Keratinocyte (primary cell): ENCODE data around the gene SEMA3A. TPM values are rescaled to one million over a fixed set of nuclear protein-coding genes. Genes with fewer than 3 reads are reported as not detected.

ENCODE experiments used
- DNase-seq: peaks from one replicate; pipeline ENCODE4 v3.0.0-alpha.2; 2011; ENCODE audit warnings: low read depth, missing footprints, low spot score
- FAIRE-seq: peaks from 2 replicates; lab custom pipeline; 2011; peaks lifted over from hg19 to GRCh38; lab: Jason Lieb, UNC
- H2AFZ ChIP-seq: 2 replicates; pipeline ENCODE4 v1.6.0; 2012; ENCODE audit warnings: low read length, control low read depth, inconsistent platforms; ENCODE audit not compliant: control insufficient read depth
- H3K27ac ChIP-seq: 2 replicates; pipeline ENCODE4 v1.5.1; 2011; ENCODE audit warnings: low read length; ENCODE audit not compliant: control insufficient read depth, insufficient read depth
- H3K27me3 ChIP-seq: 3 replicates; pipeline ENCODE4 v1.6.0; 2011; ENCODE audit warnings: low read length; ENCODE audit not compliant: control insufficient read depth, insufficient read depth; ENCODE audit errors: extremely low read depth
- H3K36me3 ChIP-seq, 2 experiments: 2 replicates in 1 of 2; 3 replicates in 1 of 2; pipeline ENCODE4 v1.5.1; 2011; ENCODE audit warnings: low read length in 2 of 2, mild to moderate bottlenecking in 1 of 2; ENCODE audit not compliant: control insufficient read depth in 2 of 2, insufficient read depth in 2 of 2; ENCODE audit errors: extremely low read depth in 1 of 2
- H3K4me1 ChIP-seq: 3 replicates; pipeline ENCODE4 v1.5.1; 2011; ENCODE audit warnings: low read length; ENCODE audit not compliant: control insufficient read depth, insufficient read depth; ENCODE audit errors: extremely low read depth
- H3K4me2 ChIP-seq: 3 replicates; pipeline ENCODE4 v1.6.0; 2011; ENCODE audit warnings: low read depth, low read length; ENCODE audit not compliant: control insufficient read depth, insufficient read depth; ENCODE audit errors: extremely low read depth
- H3K4me3 ChIP-seq, 3 experiments: fragments of 200-600 bp in 1 of 3; sonication (generic) in 1 of 3; 2 replicates in 2 of 3; 3 replicates in 1 of 3; pipeline ENCODE4 v1.5.1; 2011 to 2016; ENCODE audit warnings: low read length in 3 of 3, mild to moderate bottlenecking in 3 of 3, control low read depth in 2 of 3, inconsistent platforms in 1 of 3, low read depth in 1 of 3, mixed read lengths in 1 of 3, mixed run types in 1 of 3, moderate library complexity in 1 of 3; ENCODE audit not compliant: control insufficient read depth in 2 of 3, insufficient read depth in 2 of 3; ENCODE audit errors: extremely low read depth in 1 of 3
- H3K79me2 ChIP-seq: 2 replicates; pipeline ENCODE4 v1.6.0; 2012; ENCODE audit warnings: low read length; ENCODE audit not compliant: control insufficient read depth, insufficient read depth
- H3K9ac ChIP-seq: 3 replicates; pipeline ENCODE4 v1.6.0; 2011; ENCODE audit warnings: low read length; ENCODE audit not compliant: control insufficient read depth, insufficient read depth; ENCODE audit errors: extremely low read depth
- H3K9me1 ChIP-seq: 3 replicates; pipeline ENCODE4 v1.6.0; 2011; ENCODE audit warnings: low read length; ENCODE audit not compliant: control insufficient read depth, insufficient read depth; ENCODE audit errors: extremely low read depth
- H3K9me3 ChIP-seq: 2 replicates; pipeline ENCODE4 v1.5.1; 2012; ENCODE audit warnings: low read depth, low read length; ENCODE audit not compliant: control insufficient read depth
- H4K20me1 ChIP-seq: 3 replicates; pipeline ENCODE4 v1.6.0; 2011; ENCODE audit warnings: low read length; ENCODE audit not compliant: control insufficient read depth, insufficient read depth; ENCODE audit errors: extremely low read depth
- EZH2 ChIP-seq: IDR thresholded peaks from one replicate; pipeline ENCODE4 v1.6.1; 2012; ENCODE audit warnings: inconsistent platforms, mild to moderate bottlenecking, low read length, moderate library complexity
- dilution Hi-C: fragments of 300-500 bp; cut with MboI; formaldehyde crosslinking; loops from one replicate; pipeline ENCODE4 v1.7.0; 2020; ENCODE audit warnings: low sequenced_read_pairs; ENCODE audit not compliant: extremely low pct_ligation_motif_present
- polyA plus RNA-seq, 5 experiments: library from polyadenylated mRNA; depleted of rRNA in 3 of 5; stranded (reverse) in 3 of 5; stranded (forward) in 1 of 5; unstranded in 1 of 5; fragments of >200 nt; gene quantifications; 1 replicate in 1 of 5; 2 replicates in 3 of 5; 3 replicates in 1 of 5; pipeline versions ENCODE4 v1.2.1 to v1.2.3, GENCODE V29; 2011 to 2012; ENCODE audit warnings: missing spikeins in 2 of 5, low read depth in 1 of 5, low replicate concordance in 1 of 5
- TF ChIP-seq, protein P1 (sequence below), 3 experiments: IDR thresholded peaks in 1 of 3; conservative IDR thresholded peaks in 1 of 3; optimal IDR thresholded peaks in 1 of 3; 2 replicates in 2 of 3; 3 replicates in 1 of 3; pipeline versions ENCODE3 to v1.5.1; 2011; ENCODE audit warnings: low read length in 3 of 3, mild to moderate bottlenecking in 3 of 3, moderate library complexity in 2 of 3, control low read depth in 1 of 3, inconsistent platforms in 1 of 3; ENCODE audit not compliant: insufficient read depth in 2 of 3; ENCODE audit errors: extremely low read depth in 1 of 3

Gene SEMA3A
- polyA plus RNA-seq, 1 donor (not counting 4 experiments of a cell fraction or from before 2014, with no cell fraction given): 2.1 TPM

GRCh38 chr7:84187087-84187805, 7.3 kb downstream of the SEMA3A start:
- Histone ChIP-seq H4K20me1 (no peaks in the 10 kb centered on the region), H3K27ac (peak overlapping the region; percentile 83), H3K4me3 (no peak overlapping the region), H3K4me2 (no peak overlapping the region), H3K4me1 (peaks cover 18% of the 10 kb centered on the region), H2AFZ (peak overlapping the region; percentile 52), H3K9ac (peak overlapping the region; percentile 13), H3K9me3 (no peaks in the 10 kb centered on the region), H3K79me2 (no peaks in the 10 kb centered on the region), H3K27me3 (no peaks in the 10 kb centered on the region), H3K9me1 (no peaks in the 10 kb centered on the region), H3K36me3 (no peaks in the 10 kb centered on the region)
- dilution Hi-C loops: no loop called here
- DNase-seq: no peak
- no peak for FAIRE-seq
- TF ChIP-seq EZH2: no peak
- TF ChIP-seq, protein P1, sequence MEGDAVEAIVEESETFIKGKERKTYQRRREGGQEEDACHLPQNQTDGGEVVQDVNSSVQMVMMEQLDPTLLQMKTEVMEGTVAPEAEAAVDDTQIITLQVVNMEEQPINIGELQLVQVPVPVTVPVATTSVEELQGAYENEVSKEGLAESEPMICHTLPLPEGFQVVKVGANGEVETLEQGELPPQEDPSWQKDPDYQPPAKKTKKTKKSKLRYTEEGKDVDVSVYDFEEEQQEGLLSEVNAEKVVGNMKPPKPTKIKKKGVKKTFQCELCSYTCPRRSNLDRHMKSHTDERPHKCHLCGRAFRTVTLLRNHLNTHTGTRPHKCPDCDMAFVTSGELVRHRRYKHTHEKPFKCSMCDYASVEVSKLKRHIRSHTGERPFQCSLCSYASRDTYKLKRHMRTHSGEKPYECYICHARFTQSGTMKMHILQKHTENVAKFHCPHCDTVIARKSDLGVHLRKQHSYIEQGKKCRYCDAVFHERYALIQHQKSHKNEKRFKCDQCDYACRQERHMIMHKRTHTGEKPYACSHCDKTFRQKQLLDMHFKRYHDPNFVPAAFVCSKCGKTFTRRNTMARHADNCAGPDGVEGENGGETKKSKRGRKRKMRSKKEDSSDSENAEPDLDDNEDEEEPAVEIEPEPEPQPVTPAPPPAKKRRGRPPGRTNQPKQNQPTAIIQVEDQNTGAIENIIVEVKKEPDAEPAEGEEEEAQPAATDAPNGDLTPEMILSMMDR (optimal IDR thresholded peaks at IDR 0.05 in 1 of 3, IDR thresholded peaks at IDR 0.05 in 1 of 3, conservative IDR thresholded peaks at IDR 0.05 in 1 of 3; ENCODE audit: extremely low read depth in 1 of 3, insufficient read depth in 2 of 3, low read length in 3 of 3): no peak

- no peaks in the 10 kb centered on the region for H3K9me3 ChIP-seq
- DNase-seq: no peak
- H3K27me3 ChIP-seq: no peaks in the 10 kb centered on the region
- no peaks in the 10 kb centered on the region for H3K9me1 ChIP-seq
- peaks cover 18% of the 10 kb centered on the region for H3K4me1 ChIP-seq
- H2AFZ ChIP-seq: no peak overlapping the region
- no peaks in the 10 kb centered on the region for H3K79me2 ChIP-seq
- no peak overlapping the region for H3K27ac ChIP-seq
- no peak for TF ChIP-seq EZH2
- TF ChIP-seq, protein P1 (optimal IDR thresholded peaks at IDR 0.05 in 1 of 3, IDR thresholded peaks at IDR 0.05 in 1 of 3, conservative IDR thresholded peaks at IDR 0.05 in 1 of 3; ENCODE audit: extremely low read depth in 1 of 3, insufficient read depth in 2 of 3, low read length in 3 of 3): no peak
- no peak overlapping the region for H3K4me3 ChIP-seq
- H4K20me1 ChIP-seq: no peaks in the 10 kb centered on the region
- no peaks in the 10 kb centered on the region for H3K36me3 ChIP-seq
- FAIRE-seq: no peak
- no peak overlapping the region for H3K9ac ChIP-seq
- no peak overlapping the region for H3K4me2 ChIP-seq
- dilution Hi-C loops: no loop called here
Observed at GRCh38 chr7:84183741-84184140, 10.8 kb downstream of the SEMA3A start.
